ENCODE measurements around the gene RENBP.
A peak's percentile ranks its signal among the peaks of the same experiment; 100 is the strongest.

The RENBP gene

DNA sequence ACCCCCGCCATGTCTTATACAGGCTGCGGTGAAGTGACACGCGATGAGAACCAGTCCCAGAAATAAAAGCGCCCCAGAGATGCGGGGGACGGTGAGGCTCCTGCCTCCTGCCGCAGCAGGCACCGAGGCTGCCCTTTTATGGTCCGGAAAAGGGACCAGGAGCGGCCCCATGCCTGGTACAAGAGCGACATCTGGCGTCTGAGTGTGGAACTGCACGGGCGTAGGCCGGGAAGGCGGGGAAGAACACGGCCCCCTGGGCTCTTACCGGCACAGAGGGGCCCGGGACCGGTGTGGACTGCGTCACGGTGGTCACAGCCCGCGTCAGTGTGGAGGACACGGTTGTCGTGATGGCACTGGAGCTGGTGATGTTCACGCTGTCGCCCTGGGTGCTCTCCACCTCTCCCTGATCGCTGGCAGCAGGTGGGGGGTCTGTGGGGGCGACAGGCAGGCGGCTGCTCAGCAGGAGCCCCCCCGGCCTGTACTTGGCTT, 8.9 kb upstream of the RENBP start:
- DNase-seq, result peak; percentile 66 to 69

DNA sequence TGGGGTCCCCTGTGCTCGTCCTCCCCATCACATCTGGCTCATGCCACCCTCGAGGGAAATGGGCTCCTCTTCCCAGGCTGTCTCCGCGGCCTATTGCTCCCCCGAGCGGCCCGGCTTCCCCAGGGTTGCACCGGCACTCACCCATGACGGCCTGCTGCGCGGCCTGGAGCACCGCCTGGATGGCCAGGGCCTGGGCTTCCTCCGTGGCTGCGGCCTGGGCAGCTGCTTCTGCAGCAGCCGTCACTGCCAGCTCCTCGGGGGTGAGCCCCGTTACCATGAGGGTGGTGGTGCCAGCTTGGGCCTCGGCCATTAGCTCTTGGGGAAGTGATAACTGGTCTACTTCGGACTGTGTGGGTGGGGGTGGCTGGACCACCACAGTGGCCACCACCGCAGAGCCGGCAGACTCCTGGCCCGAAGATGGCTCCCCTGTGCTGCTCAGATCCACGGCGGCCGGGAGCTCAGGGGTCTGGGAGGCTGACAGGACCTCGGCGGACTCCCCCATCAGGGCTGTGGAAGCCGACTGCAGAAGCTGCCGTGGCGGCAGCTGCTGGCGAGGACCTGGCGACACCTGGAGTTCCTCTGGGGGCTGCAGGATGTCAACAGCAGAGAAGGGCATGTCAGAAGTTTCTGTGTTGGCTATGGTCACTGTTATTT, 8.1 kb upstream of the RENBP start:
- no peak for DNase-seq

DNA sequence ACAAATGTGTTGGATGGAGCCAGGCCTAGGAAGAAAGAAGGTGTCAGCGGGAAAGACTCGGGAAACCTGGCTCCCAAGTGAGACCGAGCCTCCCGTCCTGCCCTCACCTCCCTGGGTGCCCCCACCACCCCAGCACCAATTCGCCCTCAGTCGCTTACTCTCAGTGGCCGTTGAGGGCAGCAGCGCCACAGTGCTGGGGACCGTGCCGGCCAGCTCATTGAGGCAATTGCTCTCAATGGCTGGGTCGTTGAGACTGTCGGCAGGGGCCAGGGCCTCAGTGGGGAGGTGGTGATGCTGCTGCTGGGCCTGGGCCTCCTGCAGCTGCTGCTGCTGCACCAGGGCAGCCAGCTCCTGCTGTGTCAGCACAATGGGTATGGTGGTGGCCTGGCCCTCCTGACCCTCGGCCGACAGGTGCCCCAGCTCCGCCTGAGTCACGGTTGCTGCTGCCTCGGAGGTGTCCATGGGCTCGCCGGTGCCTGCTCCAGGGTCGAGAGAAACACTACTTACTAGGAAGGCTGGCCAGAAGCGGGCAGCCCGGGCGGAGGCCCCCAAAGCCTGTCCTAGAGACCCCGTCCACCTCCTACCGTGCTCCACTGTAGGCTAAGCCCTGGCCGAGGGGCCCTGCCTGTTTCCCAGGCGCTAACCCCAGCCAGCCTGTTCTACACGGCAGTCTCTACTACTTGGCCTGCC, 7.4 kb upstream of the RENBP start:
- no peak for DNase-seq

DNA sequence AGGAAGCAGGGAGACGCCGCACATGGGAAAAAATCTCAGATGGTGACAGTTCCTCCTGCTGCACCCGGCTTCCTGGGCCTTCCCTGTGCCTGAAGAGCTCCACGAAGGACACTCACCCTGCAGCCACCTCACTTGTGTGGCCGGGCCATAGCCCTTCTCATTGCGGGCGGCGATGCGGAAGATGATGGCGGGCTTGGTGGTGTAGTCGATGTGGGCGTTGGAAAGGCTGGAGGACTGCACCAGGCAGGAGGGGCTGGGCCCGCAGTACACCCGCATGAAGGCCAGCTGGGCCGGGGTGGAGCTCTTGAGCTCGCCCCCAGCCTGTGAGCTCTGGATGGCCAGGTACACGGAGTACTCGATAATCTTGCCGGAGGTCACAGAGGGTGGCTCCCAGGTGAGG, 5.7 kb upstream of the RENBP start:
- no peak for DNase-seq

DNA sequence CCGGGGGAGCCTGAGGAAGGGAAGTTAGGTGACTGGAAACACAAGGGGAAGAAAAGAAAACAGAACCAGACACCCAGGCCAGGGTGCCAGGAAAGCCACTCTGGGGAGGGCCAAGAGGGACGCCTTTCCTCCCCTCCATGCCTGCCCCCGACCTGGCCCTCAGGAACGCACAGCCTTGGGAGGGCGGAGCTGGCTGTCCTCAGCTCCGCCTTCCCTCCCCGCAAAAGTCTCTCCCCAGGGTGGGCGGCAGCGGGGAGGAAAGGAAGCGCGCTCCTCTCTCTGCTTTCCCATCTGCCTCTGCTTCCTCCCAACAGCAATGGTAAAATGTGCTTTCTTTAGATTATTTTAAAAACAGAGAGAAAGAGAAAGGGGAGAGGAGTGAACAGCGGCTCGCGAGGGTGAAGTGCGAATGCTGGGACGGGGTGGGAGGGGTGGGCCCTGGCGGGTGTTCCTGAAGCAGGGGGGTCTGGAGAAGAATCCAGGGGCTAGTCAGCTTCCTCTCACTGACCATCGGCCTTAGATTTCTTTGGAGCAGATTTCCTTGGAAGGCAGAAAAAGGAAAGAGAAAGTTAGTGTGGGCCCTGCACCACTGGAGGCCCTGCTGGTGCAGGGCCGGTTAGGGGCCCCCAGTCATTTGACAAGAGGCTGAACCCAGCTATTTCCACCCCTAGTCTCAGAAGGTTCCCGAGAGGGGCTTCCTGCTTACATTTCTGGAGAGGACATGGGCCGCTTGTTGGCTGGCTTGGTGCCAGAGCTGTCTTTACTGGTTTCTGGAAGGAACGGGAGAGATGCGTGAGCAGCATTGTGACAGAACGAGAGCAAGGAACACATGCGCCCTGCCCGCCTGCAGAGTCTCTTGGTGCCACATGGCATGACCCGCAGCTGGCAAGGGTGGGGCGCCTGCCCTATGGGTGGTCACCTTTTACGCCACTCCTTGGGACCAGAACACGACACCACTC, 4.7 kb upstream of the RENBP start:
- DNase-seq, result no peak

DNA sequence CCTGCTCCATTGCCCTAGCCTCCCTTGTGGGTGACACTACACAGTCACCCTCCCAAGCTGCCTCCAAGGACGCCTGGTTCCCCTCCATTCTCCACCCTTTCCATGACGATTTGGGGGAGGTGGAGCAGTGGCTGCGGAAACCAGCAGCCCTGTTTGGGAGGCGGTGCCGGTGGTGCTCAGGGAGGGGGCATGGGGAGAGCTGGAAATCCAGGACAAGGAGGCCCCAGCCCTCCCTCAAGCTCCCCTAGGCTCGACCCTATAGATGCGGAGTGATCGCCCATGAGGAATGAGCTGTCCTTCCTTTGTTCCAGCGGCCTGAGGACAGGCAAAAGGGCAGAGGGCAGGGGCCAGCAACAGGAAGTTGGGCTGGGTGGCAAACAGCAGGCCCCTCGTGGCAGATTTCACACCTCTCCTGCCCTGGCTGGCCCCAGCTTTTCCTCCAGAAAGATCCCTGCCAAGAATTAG, 3.6 kb upstream of the RENBP start:
- DNase-seq, result no peak

DNA sequence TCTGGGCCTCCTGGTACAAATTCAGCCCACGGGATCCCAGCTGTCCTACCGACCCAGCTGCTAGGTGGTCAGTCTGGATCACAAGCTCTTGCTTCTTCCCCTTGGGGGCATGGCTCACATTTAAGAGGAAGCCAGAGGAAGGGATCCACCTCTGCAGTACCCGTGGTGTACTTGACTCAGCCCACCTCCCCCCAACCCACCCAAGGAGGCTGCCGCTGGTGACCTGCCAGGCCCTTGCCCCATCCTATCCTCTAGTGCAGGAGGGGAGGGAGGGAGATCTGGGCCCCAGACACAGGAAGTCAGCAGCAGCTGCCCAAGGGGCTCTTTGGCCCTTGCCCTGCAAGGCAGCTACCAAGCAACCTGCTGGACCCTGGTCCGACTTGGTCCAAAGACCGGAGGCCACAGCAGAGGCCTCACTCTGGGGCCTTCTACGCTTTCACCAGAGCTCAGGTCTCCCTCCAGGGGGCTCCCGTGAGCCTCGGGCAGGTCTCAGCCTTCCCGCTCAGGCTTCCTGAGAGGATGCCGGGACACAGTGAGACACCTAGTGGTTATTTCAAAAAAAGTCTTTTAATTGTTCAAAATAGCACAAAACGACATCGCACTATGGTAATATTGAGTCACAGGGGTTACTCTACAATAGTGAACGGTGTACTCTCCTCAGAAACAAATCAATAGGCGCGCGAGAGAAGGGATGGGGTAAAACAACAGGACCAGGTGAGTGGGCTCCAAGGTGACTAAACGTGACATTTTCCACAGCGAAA, 2.7 kb upstream of the RENBP start:
- DNase-seq, result peak; percentile 68 to 75

DNA sequence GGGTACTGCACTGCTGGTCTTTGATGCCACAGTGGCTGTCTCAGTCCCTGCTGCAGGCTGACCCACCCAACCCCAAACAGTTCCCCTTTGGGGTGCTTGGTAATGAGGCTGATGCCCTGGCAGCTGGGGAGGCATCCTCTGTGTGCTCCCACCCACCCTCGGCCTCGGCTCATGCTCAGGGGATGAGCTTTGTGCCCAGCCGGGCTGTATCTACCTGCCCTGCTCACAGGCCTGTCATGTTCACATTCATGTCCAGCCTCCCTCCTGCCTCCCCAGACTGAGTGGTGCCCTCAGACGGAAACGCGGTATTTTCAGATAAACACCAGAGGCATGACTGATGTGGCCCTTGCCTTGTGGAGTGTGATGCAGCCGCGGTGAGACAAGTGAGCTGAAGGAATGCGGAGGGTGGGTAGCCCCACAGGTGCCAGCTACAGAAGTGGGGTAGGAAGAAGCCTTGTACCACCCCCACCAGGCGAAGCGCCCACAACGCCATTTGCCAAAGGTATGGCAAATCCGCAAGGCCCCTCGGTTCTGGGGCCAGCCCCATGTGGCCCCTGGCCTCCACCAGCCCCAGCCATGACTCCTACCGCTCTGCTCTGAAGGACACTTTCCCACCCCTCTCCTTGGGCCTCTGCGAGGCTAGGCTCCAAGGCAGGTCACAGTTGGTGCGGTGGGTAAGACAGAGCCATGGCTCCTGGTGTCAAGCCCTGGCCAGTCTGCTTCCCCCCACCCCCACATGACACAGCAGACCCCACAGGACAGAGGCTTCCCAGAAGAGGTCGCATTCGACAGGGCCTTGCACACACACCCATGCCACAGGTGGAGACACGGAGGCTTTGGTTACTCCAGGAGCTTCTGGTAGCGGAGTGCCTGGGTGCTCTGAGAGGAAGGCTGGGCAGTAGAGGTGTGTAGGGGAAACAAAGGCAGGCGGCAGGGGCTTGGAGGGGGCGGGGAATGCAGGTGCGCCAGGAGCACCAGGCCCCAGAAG, 1.8 kb upstream of the RENBP start:
- no peak for DNase-seq

DNA sequence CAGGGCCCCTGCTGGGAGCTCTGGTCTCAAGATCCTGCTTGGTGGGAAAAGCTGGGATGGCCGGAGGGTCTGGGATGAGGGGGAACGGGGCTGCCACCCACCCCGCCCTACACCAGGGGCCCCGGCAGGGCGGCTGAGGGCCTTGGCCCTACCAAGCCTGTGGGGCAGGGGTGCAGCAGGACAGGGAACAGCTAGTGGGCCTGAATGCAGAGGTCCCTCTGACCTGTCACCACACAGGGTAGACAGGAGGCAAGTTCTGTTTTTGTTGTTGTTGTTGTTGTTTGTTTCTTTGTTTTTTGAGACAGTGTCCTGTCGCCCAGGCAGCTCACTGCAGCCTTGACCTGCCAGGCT, 332 bp upstream of the RENBP start:
- DNase-seq, result no peak

DNA sequence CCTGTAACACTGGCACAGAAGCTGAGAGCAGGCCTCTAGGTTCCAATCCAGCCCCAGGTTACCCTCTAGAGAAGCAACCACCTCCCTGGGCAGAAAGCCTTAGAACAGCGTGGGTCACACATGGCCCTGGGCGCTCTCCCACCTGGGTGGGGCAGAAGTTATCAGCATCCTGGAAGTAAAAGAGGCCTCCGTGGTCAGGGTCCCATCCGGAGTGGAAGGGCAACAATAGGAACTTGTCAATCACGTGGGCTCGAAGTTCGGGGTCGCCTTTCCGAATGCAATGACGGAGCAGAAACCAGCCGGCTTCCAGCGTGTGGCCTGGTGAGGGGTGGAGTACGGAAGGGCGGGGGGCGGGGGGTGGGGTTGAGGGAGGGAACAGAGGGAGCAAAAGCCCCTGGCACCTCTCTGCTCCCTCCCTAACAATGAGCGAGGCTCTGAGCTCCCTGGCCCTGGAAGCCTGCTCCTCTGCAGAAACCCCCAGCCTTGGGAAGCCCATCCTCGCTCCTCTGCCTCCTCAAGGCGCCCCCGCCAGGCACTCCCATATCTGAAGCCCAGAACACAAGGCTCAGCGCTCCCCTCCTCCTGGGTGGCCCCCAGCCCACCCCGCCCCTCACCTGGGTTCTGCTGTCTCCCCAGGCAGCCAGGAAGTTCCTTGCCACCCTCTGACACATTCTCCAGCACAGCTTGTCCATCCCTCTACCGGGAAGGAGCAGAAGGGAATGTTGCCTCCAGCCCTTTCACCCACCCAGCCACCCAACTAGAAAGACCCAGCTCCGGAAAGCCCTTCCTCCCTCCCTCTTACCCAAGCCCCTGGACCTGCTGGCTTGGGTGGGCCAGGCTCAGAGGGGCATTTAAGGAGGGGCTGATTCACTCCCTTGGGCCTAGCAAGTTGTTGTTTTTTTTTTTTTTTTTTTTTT, 2.8 kb downstream of the RENBP start:
- no peak for DNase-seq

DNA sequence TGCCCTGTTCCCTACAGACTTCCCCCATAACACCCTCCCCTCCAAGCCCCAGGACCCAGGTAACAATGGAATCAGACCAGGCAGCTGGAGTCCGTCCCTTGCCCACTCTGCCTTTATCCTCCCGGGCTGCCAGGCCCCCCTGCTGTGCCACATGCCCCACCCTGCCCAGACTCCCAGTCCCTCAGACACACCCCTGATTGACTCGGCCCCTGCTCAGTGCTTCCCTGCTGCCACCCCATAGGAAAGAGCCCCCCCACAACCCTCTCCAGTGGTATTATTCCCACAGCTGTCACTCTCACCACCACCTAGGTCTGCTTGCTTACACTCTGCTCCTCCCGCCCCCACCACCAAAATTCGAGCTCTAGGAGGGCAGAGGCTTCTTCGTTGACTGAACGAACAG, 4.9 kb downstream of the RENBP start:
- no peak for DNase-seq

DNA sequence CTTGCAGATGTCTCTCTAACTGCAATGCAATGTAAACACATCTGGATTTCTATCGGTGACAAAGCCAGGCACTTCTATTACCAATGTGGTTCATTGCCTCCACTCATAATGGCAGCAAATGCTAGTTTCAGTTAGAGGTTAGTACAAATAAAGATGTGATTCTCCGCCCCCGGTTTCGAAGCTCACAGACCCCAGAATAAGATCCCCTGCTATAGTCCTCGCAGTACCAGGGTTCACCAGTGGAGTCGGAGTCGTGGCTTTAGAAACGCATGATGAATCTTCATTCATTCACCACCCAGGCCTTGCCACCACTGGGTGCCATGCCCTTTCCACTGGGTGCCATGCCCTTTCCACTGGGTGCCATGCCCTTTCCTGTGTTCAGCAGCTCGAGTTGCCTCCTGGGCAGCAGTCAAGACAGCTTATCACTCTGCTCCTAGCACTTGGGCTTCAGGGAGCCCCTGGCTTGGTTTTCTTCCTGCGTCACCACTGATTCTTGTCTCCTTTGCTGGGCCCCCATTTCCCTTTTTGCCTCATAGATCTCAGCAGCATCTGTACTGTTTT, 6.1 kb downstream of the RENBP start:
- DNase-seq, result no peak

DNA sequence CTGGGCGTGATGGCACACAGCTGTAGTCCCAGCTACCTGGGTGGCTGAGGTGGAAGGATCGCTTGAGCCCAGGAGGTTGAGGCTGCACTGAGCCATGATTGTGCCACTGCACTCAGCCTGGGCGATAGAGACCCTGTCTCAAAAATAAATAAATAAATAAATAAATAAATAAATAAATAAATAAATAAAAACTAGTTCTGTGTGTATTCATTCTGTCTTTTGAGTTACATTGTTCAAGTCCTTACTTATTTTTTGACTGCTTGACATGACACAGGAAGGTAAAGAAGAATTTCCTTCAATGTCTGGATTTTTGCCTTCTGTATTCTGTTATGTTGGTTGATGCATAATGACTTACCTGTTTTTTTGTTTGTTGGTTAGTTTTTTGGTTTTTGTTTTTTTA, 7.4 kb downstream of the RENBP start:
- DNase-seq, result no peak

DNA sequence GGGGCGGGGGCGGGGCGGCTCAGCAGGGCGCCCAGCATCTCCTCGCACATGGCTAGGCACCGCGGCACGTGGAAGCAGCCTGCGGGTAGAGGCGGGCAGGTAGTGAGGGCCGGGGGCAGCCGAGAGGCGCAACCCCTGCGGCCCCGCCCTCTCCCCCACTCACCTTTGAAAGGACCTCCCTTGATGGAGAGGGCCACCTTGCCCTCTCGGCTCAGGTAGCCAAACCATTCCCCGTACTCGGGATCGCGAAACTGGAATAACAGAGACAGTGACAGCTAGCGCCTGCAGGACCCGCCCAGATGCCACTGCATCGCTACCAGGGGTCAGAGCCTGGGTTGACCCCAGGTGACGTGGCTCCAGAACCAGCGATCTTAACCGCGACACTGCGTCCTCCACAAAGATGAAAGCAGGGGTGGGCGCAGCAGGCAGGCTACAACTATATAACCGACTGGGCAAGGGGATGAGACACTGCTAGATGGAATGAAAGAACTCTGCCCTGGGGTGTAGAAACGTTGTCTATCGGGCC, 9.1 kb downstream of the RENBP start:
- DNase-seq, result peak in 1 of 2 experiments; percentile 66

DNA sequence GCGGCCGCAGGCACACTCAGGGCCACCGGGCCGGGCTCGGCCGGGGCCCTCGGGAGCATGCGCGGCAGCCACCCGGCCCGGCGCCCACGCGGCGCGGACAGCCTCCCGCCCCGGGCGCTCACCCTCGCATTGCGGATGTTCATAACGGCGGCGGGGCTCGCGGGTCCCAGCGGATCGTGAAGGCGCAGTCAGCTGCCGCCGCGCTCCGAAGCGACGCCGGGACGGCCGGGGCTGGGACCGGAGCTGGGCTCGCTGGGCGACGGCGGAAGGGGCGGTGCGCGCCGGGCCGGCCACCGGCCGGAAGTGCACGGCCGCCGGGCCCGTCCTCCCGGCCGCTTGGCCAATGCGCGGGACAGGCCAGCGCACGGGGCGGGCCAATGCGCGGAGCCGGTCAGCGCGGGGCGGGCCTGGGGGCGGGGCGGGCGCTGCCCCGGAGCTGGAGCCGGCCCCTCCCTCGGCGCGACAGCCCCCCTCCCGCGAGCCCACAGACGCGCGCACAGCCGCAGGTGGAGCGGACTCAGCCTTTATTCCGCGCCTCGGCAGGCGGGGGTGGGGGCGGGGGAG, 9.6 kb downstream of the RENBP start, which contains the start of gene NAA10:
Gene NAA10, minus strand, starts transcription at position 276 of the 564 bp plus-strand sequence. Its CDS starts 133 bp downstream, at position 143.
- peak in 1 of 2 experiments; percentile 66 for DNase-seq

DNA sequence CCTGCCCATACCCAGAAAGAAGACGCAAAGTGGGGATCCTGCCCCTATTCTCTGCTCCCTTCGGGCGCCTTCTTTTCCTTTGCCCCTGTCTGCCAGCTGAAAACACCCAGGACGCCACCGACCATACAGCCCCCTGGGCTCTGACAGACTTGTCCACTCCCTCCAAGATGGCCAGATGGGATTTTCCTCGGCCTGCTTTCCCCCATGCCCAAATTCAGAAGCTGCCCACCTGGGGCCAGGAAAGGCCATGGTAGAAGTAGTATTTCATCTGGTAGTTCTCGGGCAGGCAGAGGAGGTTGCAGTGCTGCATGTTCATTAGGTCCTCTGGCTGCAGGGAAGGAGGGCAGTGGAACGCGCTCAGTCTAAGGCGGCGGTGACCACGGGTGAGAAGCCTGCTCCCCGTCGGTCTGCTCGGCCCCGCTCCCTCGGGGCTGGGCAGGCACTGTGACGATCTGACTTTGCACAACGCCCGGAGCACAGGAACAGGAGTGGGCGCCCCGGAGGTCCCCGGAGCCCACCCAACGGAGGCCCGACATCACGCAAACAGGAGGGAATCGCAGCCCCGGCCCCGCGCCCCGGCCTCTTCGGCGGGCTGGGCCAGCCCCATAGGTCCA, 10.2 kb downstream of the RENBP start:
- no peak for DNase-seq

DNA sequence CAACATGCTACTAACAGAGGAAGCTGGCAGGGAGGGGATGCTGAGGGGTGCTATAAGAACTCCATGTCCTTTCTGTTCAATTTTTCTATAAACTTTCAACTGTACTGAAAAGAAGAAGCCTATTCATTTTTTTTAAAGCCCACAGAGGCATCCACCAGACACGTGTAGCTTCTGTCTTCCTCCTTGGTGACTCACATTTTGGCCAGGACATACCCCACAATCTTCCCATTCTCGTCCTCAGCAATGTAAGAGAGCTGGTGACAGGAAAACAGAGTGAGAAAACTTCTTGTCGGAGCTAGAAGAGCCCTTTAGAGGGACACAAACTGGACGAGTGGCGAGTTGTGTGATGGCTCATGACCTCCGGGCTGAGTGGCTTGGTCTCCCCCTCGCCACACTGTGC, 10.7 kb downstream of the RENBP start:
- DNase-seq, result no peak

DNA sequence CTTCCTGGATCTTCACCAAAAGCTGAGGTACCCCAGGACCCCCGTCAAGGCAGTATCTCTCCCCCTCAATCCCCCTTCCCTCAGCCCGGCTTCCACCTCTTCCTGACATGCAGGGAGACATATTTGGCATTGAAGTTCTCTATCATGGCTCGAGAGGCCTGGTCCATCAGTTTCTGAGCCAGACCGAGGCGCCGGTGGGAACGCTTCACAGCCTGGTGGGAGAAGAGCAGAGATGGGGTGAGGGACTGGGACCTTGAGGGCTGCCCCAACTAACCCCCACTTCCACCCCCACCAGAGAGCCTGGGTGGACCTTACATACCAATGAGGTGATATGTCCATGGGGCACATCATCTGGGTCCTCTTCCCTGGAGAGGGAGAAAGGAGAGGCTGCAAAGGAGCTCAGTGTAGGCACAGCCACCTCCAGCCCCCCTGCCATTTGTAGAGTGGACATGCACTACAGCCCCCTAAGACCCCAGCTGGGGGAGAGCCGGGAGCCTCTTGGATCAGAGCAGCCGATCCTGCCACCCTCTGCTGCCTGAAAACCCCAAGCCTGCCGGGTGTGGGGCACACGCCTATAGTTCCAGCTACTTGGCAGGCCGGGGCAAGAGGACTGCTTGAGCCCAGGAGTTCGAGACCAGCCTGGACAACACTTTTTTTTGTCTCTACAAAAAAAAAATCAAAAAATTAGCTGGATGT, 12.1 kb downstream of the RENBP start:
- no peak for DNase-seq

All from stimulated activated CD4-positive, alpha-beta T cell treated with anti-CD3 and anti-CD28 coated beads, Interleukin-4, amount 100 ng/mL, for 4 hours (primary cell).